Measurements from ENCODE around the gene SGTA. TPM values are rescaled to one million over a fixed set of nuclear protein-coding genes. Genes with fewer than 3 reads are reported as not detected.

The SGTA gene
- total RNA-seq, 1 donor: 39.4 TPM

DNA sequence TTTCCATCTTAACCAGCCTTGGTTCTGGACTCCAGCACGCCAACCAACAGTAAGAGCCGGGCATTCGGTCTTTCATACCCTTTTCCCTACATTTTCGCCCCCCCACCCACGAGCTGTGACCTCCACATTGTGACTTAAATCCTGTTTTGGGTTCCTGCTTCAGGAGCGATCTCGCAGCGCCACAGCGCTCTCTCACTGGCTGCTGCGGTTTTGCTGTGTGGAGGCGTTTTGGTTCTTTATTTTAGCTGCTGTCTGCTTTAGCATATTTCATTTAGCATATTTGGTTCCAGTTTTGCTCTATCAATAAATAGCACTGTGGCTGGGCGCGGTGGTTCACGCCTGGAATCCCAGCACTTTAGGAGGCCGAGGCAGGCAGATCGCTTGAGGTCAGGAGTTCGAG lies 23.7 kb downstream of the SGTA start:
- no peak for DNase-seq (ENCODE audit: low read depth)

GRCh38 chr19:2758601-2759313 lies 24.3 kb downstream of the SGTA start:
- TF ChIP-seq CTCF (IDR thresholded peaks at IDR 0.05; ENCODE audit: insufficient read depth, low read length): no peak
- DNase-seq (ENCODE audit: low read depth): no peak
- H3K4me3 ChIP-seq (ENCODE audit: low read depth, low read length): no peak overlapping the region

More for the DNA sequence above, 23.7 kb downstream of the SGTA start:
- TF ChIP-seq CTCF (IDR thresholded peaks at IDR 0.05; ENCODE audit: insufficient read depth, low read length): no peak
- no peak overlapping the region for H3K4me3 ChIP-seq (ENCODE audit: low read depth, low read length)

DNA sequence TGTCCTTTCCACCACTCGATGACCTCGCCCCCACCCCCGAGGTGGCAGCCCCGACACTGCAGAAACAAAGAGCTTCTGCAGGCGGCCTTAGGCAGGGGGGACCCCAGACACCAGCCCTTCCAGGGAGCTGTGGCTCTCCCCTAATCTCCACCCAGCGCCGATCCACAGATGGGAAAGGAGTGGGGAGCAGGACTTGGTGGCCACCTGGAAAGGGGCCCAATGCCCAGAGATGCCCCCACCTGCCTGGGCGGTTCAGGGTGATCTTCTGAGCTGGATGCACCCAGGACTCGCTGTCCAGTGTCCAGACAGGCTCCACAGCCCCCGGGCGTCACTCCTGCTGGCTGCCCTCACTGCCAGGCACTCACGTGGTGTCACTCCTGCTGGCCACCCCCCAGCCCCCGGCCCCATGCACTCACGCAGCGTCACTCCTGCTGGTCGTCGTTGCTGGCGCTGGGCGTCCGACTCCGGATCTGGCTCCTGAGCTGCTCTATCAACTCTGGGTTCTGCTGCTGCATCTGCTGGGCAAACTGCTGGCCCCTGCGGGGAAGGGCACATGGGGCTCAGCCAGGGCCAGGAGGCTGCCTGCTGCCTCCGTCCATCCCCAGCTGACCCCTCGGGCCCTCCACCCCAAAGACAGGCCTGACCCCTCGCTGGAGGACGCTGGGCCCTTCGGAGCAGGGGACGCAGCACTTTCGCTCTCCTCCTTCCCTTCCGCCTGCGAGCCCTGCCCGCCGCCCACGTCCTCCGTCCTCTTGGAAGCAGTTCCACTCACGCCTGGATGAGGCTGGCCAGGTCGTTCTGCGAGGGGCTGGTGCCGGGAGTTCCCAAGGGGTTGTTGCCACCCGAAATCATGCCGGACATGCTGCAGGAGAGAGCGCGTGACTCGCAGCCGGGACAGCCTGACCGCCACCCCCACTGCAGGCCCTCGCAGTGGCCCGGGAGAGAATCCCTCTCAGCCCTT lies 25.9 kb downstream of the SGTA start:
- H3K4me3 ChIP-seq (ENCODE audit: low read depth, low read length): no peak overlapping the region
- no peak for DNase-seq (ENCODE audit: low read depth)
- no peak for TF ChIP-seq CTCF (IDR thresholded peaks at IDR 0.05; ENCODE audit: insufficient read depth, low read length)

DNA sequence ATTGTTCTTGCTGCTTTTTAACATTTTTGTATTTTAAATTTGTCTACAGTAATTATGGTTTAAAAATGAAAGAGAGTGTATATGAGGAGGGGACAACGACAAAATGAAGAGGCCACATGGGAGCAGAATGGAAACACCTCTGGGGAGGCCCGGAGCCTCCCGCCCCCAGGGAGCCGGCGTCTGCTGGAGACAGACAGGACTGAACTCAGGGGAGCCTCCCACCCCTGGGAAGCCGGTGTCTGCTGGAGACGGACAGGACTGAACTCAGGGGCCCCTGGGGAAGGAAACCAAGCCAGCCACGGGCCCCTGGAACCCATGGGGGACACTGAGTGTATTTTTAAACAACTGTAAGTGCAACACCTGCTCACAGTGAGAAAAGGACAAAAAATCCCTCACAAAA lies 26.6 kb downstream of the SGTA start:
- TF ChIP-seq CTCF (IDR thresholded peaks at IDR 0.05; ENCODE audit: insufficient read depth, low read length): no peak
- no peak for DNase-seq (ENCODE audit: low read depth)
- H3K4me3 ChIP-seq (ENCODE audit: low read depth, low read length): no peak overlapping the region

GRCh38 chr19:2755811-2756210 lies 27.3 kb downstream of the SGTA start:
- no peak for DNase-seq (ENCODE audit: low read depth)
- H3K4me3 ChIP-seq (ENCODE audit: low read depth, low read length): no peak overlapping the region
- no peak for TF ChIP-seq CTCF (IDR thresholded peaks at IDR 0.05; ENCODE audit: insufficient read depth, low read length)

- no peak for TF ChIP-seq CTCF (IDR thresholded peaks at IDR 0.05; ENCODE audit: insufficient read depth, low read length)
- DNase-seq (ENCODE audit: low read depth): no peak
- H3K4me3 ChIP-seq (ENCODE audit: low read depth, low read length): no peak overlapping the region
These were observed 27.7 kb downstream of the SGTA start for GRCh38 chr19:2755448-2755705.
